Bronchus fibroblast of lung (primary cell): Measurements from ENCODE around the gene SLC25A42. TPM values are rescaled to one million over a fixed set of nuclear protein-coding genes. Genes with fewer than 3 reads are reported as not detected.

Experiments
- total RNA-seq: library from RNA; depleted of rRNA; stranded (reverse); fragments of >200 nt; gene quantifications from 2 replicates; pipeline ENCODE4 v1.2.3, GENCODE V29; 2015

SLC25A42 gene, protein sequence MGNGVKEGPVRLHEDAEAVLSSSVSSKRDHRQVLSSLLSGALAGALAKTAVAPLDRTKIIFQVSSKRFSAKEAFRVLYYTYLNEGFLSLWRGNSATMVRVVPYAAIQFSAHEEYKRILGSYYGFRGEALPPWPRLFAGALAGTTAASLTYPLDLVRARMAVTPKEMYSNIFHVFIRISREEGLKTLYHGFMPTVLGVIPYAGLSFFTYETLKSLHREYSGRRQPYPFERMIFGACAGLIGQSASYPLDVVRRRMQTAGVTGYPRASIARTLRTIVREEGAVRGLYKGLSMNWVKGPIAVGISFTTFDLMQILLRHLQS
- 6.2 and 6.9 TPM in 2 replicates for total RNA-seq

GRCh38 chr19:19063183-19064097 lies at the start of gene SLC25A42:
SLC25A42 (plus strand) TSS chr19:19063994; CDS start chr19:19096125, 32,131 bp downstream.

GRCh38 chr19:19033426-19034203 lies 30.2 kb upstream of the SLC25A42 start, which contains the start of the genes ARMC6 and SUGP2:
ARMC6 (plus strand) TSS chr19:19033603; CDS start chr19:19034210, 607 bp downstream.
SUGP2 (minus strand) TSS chr19:19033517; CDS start chr19:19031071, 2,446 bp downstream.

GRCh38 chr19:19138109-19138981 lies 74.6 kb downstream of the SLC25A42 start, which contains the start of gene TMEM161A:
TMEM161A (minus strand) TSS chr19:19138478; CDS start chr19:19138428, 50 bp downstream.

Other genes starting within 250 kb of the SLC25A42 start
- gene UPF1, start 232.0 kb upstream of the SLC25A42 start, total RNA-seq = 42.7 and 45.6 TPM in 2 replicates
- 0.34 and 1.5 TPM in 2 replicates for gene CERS1, start 167.8 kb upstream of the SLC25A42 start, total RNA-seq
- 357 and 370 TPM in 2 replicates for gene COPE, start 144.6 kb upstream of the SLC25A42 start, total RNA-seq
- 64.8 and 77.8 TPM in 2 replicates for gene DDX49, start 144.3 kb upstream of the SLC25A42 start, total RNA-seq
- 63.8 and 67.1 TPM in 2 replicates for gene HOMER3, start 122.8 kb upstream of the SLC25A42 start, total RNA-seq
- gene SUGP2, start 30.5 kb upstream of the SLC25A42 start, total RNA-seq = 23.6 and 24.0 TPM in 2 replicates
- gene ARMC6, start 30.4 kb upstream of the SLC25A42 start, total RNA-seq = 47.9 and 48.3 TPM in 2 replicates
- 28.6 and 30.5 TPM in 2 replicates for gene TMEM161A, start 74.5 kb downstream of the SLC25A42 start, total RNA-seq
- gene MEF2B, start 106.3 kb downstream of the SLC25A42 start, total RNA-seq = 0.15 TPM in 1 of 2 replicates, not detected in the other
- gene BORCS8, start 128.2 kb downstream of the SLC25A42 start, total RNA-seq = 18.3 and 24.2 TPM in 2 replicates
- gene RFXANK, start 128.3 kb downstream of the SLC25A42 start, total RNA-seq = 88.9 and 89.3 TPM in 2 replicates
- gene NR2C2AP, start 139.4 kb downstream of the SLC25A42 start, total RNA-seq = 19.6 and 21.4 TPM in 2 replicates
- gene NCAN, start 148.0 kb downstream of the SLC25A42 start, total RNA-seq = not detected in 2 replicates
- gene TM6SF2, start 209.3 kb downstream of the SLC25A42 start, total RNA-seq = 1.3 and 2.5 TPM in 2 replicates